HG03354 (cell line): ENCODE results near the gene RPS6KC1.
"Not testable (repeated sequence)": the region's sequence is repeated elsewhere in the genome, so short reads cannot be mapped to it uniquely, and the experiment has no call there.

Experiments
- ATAC-seq: cut with Tn5 transposase; IDR thresholded peaks from one replicate; pipeline ENCODE4 v1.9.1; 2021; ENCODE audit warnings: mild to moderate bottlenecking; ENCODE audit not compliant: unreplicated experiment, poor library complexity, severe bottlenecking

RPS6KC1 gene

GRCh38 chr1:213051127-213051880 lies at the start of gene RPS6KC1:
Gene RPS6KC1, plus strand, starts transcription at chr1:213051241. Its CDS starts 164 bp downstream, at chr1:213051405.
- peak; percentile 99 for ATAC-seq

- ATAC-seq, result no peak
Measured at GRCh38 chr1:213003256-213003655, 47.8 kb upstream of the RPS6KC1 start.

GRCh38 chr1:213008564-213008963 lies 42.5 kb upstream of the RPS6KC1 start:
- peak; percentile 65 for ATAC-seq

- no peak for ATAC-seq
Measured at GRCh38 chr1:213014642-213015041, 36.4 kb upstream of the RPS6KC1 start.

GRCh38 chr1:213015099-213016050 lies 35.7 kb upstream of the RPS6KC1 start, which contains the start of gene ANGEL2:
Gene ANGEL2, minus strand, starts transcription at chr1:213015867. Its CDS starts 196 bp downstream, at chr1:213015671.
- peak; percentile 95 for ATAC-seq

GRCh38 chr1:213017447-213018273 lies 33.4 kb upstream of the RPS6KC1 start:
- no peak for ATAC-seq

GRCh38 chr1:213019450-213019849 lies 31.6 kb upstream of the RPS6KC1 start:
- no peak for ATAC-seq

GRCh38 chr1:213020016-213020415 lies 31.0 kb upstream of the RPS6KC1 start:
- no peak for ATAC-seq

GRCh38 chr1:213027024-213027423 lies 24.0 kb upstream of the RPS6KC1 start:
- ATAC-seq, result not testable (repeated sequence)

GRCh38 chr1:213032651-213033050 lies 18.4 kb upstream of the RPS6KC1 start:
- no peak for ATAC-seq

GRCh38 chr1:213034713-213035112 lies 16.3 kb upstream of the RPS6KC1 start:
- ATAC-seq, result no peak

- no peak for ATAC-seq
Measured at GRCh38 chr1:213035573-213035972, 15.5 kb upstream of the RPS6KC1 start.

GRCh38 chr1:213041443-213041842 lies 9.6 kb upstream of the RPS6KC1 start:
- ATAC-seq, result no peak

- not testable (repeated sequence) for ATAC-seq
Measured at GRCh38 chr1:213045321-213046226, 5.5 kb upstream of the RPS6KC1 start.

GRCh38 chr1:213049232-213049631 lies 1.8 kb upstream of the RPS6KC1 start:
- ATAC-seq, result no peak

- peak; percentile 40 for ATAC-seq
Measured at GRCh38 chr1:213050745-213051126, 305 bp upstream of the RPS6KC1 start.

GRCh38 chr1:213051881-213052202 lies 801 bp downstream of the RPS6KC1 start:
- no peak for ATAC-seq

- ATAC-seq, result no peak
Measured at GRCh38 chr1:213053455-213053854, 2.4 kb downstream of the RPS6KC1 start.

- ATAC-seq, result no peak
Measured at GRCh38 chr1:213054142-213054541, 3.1 kb downstream of the RPS6KC1 start.
